ENCODE results near the gene TMEM254. TPM values are rescaled to one million over a fixed set of nuclear protein-coding genes. Genes with fewer than 3 reads are reported as not detected.
A peak's percentile ranks its signal among the peaks of the same experiment; 100 is the strongest.
"Not testable (repeated sequence)": the region's sequence is repeated elsewhere in the genome, so short reads cannot be mapped to it uniquely, and the experiment has no call there.

The TMEM254 gene
- total RNA-seq, 1 donor from 2014 or later: 31.6 TPM

DNA sequence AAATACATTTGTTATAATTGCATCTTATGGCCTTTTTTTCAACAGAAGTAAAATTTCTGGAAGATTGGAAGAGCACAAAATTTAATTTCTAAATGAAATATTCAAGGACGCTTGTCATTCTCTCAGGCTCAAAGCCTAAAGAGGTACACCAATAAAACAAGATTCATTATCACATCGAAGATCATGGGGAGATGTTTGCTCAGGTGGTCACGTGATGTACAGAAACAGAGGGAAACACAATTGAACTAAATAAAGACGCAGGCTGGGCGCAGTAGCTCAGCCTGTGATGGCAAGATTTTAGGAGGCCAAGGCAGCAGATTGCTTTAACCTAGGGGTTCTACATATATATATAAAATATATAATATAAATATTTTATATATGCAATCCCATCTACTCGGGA lies 37.3 kb upstream of the TMEM254 start:
- no peak for DNase-seq (ENCODE audit: extremely low spot score, unreplicated experiment)
- H3K9me3 Mint-ChIP-seq: no peaks in the 10 kb centered on the region
- no peak overlapping the region for H3K27ac Mint-ChIP-seq
- no peak overlapping the region for H3K4me3 Mint-ChIP-seq
- no peaks in the 10 kb centered on the region for H3K36me3 Mint-ChIP-seq
- no peaks in the 10 kb centered on the region for H3K27me3 Mint-ChIP-seq
- no peaks in the 10 kb centered on the region for H3K4me1 Mint-ChIP-seq (ENCODE audit: unreplicated experiment)
- TF ChIP-seq, protein P1, sequence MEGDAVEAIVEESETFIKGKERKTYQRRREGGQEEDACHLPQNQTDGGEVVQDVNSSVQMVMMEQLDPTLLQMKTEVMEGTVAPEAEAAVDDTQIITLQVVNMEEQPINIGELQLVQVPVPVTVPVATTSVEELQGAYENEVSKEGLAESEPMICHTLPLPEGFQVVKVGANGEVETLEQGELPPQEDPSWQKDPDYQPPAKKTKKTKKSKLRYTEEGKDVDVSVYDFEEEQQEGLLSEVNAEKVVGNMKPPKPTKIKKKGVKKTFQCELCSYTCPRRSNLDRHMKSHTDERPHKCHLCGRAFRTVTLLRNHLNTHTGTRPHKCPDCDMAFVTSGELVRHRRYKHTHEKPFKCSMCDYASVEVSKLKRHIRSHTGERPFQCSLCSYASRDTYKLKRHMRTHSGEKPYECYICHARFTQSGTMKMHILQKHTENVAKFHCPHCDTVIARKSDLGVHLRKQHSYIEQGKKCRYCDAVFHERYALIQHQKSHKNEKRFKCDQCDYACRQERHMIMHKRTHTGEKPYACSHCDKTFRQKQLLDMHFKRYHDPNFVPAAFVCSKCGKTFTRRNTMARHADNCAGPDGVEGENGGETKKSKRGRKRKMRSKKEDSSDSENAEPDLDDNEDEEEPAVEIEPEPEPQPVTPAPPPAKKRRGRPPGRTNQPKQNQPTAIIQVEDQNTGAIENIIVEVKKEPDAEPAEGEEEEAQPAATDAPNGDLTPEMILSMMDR (conservative IDR thresholded peaks at IDR 0.05): no peak

DNA sequence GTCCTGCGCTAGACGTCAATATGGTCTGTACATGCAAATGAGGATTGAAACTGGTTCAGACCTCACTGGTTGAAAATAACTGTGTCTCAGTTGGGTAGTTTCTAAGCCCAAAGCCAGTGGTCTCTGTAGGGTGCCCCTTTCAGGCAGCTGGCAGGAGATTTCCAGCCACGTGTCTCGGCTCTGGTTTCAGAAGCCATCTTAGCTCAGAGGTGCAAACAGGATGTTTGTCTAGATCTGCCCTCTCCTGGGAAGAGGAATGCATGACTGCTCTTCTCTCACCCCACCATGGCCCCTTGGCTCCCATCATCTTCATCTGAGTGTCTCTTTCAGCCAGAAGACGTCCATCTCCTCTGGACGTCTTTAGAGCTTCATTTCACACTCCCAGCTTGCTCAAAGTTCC lies 33.5 kb upstream of the TMEM254 start:
- not testable (repeated sequence) for H3K27ac Mint-ChIP-seq; H3K36me3 Mint-ChIP-seq; H3K9me3 Mint-ChIP-seq; H3K27me3 Mint-ChIP-seq; H3K4me1 Mint-ChIP-seq (ENCODE audit: unreplicated experiment); H3K4me3 Mint-ChIP-seq; DNase-seq (ENCODE audit: extremely low spot score, unreplicated experiment)

DNA sequence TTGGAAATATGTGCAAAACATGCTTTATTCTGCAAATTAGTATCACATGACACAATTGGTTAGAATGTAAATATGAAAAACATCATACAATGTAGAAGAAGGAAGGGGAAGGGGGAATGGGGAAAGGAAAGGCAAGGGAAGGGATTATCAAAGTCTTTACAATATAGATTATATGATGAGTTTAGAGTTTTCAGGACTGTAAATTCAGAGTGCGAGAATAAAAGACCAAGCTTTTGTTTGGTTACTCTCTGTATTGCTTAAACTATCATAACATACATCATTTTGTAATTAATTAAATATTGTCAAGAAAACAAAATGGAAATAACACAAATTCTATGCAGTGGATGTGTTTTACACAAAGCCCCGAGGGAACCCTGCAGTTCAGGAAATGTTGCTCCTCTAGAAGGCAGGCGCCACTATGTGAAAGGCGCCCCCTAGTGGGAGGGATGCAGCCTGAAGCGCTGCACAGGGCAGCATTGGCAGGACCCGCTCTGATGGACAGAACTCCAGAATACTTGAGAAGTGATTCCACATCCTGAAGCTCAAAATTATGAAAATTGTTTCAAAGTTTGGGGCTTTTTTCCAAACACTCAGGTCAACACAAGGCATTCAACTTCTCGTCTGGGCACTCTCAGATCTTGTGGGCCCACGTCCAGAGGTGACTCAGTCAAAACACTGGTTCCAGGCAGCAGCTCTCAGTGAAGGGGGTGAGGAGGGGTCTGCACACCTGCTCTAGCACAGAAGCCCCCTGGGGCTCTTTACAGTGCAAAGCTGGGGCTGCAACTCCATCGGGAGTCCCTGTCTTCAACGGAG lies 31.6 kb upstream of the TMEM254 start:
- no peaks in the 10 kb centered on the region for H3K4me1 Mint-ChIP-seq (ENCODE audit: unreplicated experiment)
- no peak overlapping the region for H3K27ac Mint-ChIP-seq
- no peaks in the 10 kb centered on the region for H3K36me3 Mint-ChIP-seq
- no peaks in the 10 kb centered on the region for H3K9me3 Mint-ChIP-seq
- DNase-seq (ENCODE audit: extremely low spot score, unreplicated experiment): peak; percentile 77
- no peaks in the 10 kb centered on the region for H3K27me3 Mint-ChIP-seq
- TF ChIP-seq, protein P1 (conservative IDR thresholded peaks at IDR 0.05): peak; percentile 91
- H3K4me3 Mint-ChIP-seq: no peak overlapping the region

DNA sequence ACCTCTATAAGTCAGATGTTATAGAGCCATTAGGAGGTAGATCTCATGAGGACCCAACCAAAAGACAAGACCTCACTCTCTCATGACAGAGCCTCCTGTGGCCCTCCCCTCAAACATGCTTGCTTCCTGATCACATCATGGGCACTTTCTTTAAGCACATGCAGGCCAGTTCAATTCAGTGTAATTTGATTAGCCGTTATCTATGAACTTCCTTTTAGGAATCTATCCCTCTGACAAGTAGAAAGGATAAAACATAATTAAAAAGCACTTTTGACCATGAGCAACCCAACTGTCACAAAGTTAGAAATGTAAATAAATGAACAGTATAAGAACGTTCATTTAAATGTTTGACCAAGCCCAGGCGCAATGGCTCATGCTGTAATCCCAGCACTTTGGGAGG lies 27.7 kb upstream of the TMEM254 start:
- no peaks in the 10 kb centered on the region for H3K9me3 Mint-ChIP-seq
- no peak overlapping the region for H3K27ac Mint-ChIP-seq
- H3K36me3 Mint-ChIP-seq: no peaks in the 10 kb centered on the region
- DNase-seq (ENCODE audit: extremely low spot score, unreplicated experiment): no peak
- H3K4me1 Mint-ChIP-seq (ENCODE audit: unreplicated experiment): no peaks in the 10 kb centered on the region
- TF ChIP-seq, protein P1 (conservative IDR thresholded peaks at IDR 0.05): no peak
- H3K4me3 Mint-ChIP-seq: no peak overlapping the region
- no peaks in the 10 kb centered on the region for H3K27me3 Mint-ChIP-seq

DNA sequence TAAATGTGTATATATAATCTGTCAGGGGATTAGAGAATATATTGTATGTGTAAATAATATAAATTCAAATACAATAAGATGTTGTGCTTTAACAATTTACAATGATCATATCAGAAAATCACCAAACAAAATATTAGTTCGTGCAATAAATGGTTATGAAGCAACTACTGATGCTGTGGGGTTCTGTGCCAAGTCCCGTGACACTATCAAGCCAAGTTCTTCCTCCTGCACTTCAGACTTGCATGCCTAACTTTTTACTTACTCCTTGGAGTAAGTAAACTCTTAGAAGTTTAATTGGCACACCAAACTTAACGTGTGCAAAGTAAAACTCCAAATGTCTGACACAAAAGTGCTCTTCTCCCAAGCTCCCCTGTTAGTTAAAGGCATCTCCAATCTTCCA lies 26.5 kb upstream of the TMEM254 start:
- no peak overlapping the region for H3K4me3 Mint-ChIP-seq
- DNase-seq (ENCODE audit: extremely low spot score, unreplicated experiment): no peak
- no peaks in the 10 kb centered on the region for H3K27me3 Mint-ChIP-seq
- no peaks in the 10 kb centered on the region for H3K36me3 Mint-ChIP-seq
- no peaks in the 10 kb centered on the region for H3K9me3 Mint-ChIP-seq
- no peaks in the 10 kb centered on the region for H3K4me1 Mint-ChIP-seq (ENCODE audit: unreplicated experiment)
- H3K27ac Mint-ChIP-seq: no peak overlapping the region
- TF ChIP-seq, protein P1 (conservative IDR thresholded peaks at IDR 0.05): no peak

DNA sequence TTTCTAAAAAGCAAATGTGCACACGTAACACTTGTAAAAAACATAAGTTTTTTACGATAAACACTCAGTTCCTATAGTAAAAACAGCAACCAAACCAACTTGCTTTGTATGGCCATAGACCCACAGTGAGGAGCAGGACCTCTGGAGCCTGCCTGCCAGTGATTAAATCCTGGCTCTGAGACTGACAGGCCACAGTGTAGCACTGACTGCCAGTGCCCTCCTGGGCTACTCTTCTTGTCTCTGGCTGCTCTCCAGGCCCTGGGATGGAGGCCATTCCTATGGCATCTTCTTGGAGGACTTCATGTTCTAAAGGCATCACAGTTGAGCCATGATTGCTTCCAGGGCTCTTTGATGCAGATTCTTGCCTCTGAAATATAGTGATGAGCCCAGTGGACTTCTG lies 22.7 kb upstream of the TMEM254 start:
- TF ChIP-seq, protein P1 (conservative IDR thresholded peaks at IDR 0.05): no peak
- Mint-ChIP-seq H3K27ac (no peak overlapping the region), H3K27me3 (no peaks in the 10 kb centered on the region), H3K4me1 (ENCODE audit: unreplicated experiment) (no peaks in the 10 kb centered on the region), H3K9me3 (no peaks in the 10 kb centered on the region), H3K4me3 (no peak overlapping the region), H3K36me3 (no peaks in the 10 kb centered on the region)
- no peak for DNase-seq (ENCODE audit: extremely low spot score, unreplicated experiment)

All from type B pancreatic cell (in vitro differentiated cells).